Hippocampal formation (tissue), 2 donors: ENCODE measurements around the gene RGS6.

Experiments
- DNase-seq, 2 donors: peaks; one replicate each; lab custom pipeline; 2025; lab: John Stamatoyannopoulos, UW

The RGS6 gene

GRCh38 chr14:71947947-71948500 lies 15.8 kb downstream of the RGS6 start:
- no peak for DNase-seq

GRCh38 chr14:71952381-71953363 lies 20.4 kb downstream of the RGS6 start:
- DNase-seq: no peak

- DNase-seq: no peak
Measured at GRCh38 chr14:71956920-71957563, 24.8 kb downstream of the RGS6 start.

GRCh38 chr14:71959055-71959454 lies 26.8 kb downstream of the RGS6 start:
- DNase-seq: no peak

GRCh38 chr14:71960494-71961353 lies 28.5 kb downstream of the RGS6 start:
- DNase-seq: no peak

GRCh38 chr14:71961972-71962371 lies 29.7 kb downstream of the RGS6 start:
- DNase-seq: no peak

- no peak for DNase-seq
Measured at GRCh38 chr14:71964716-71965115, 32.5 kb downstream of the RGS6 start.

GRCh38 chr14:71966528-71966927 lies 34.3 kb downstream of the RGS6 start:
- DNase-seq: no peak

- no peak for DNase-seq
Measured at GRCh38 chr14:71967704-71968103, 35.5 kb downstream of the RGS6 start.

- DNase-seq: no peak
Measured at GRCh38 chr14:71970272-71970671, 38.0 kb downstream of the RGS6 start.

GRCh38 chr14:71985538-71986189 lies 53.4 kb downstream of the RGS6 start:
- DNase-seq: no peak

- DNase-seq: no peak
Measured at GRCh38 chr14:71988476-71988875, 56.2 kb downstream of the RGS6 start.

- no peak for DNase-seq
Measured at GRCh38 chr14:71988939-71989338, 56.7 kb downstream of the RGS6 start.

GRCh38 chr14:71994416-71994815 lies 62.2 kb downstream of the RGS6 start:
- DNase-seq: no peak

- no peak for DNase-seq
Measured at GRCh38 chr14:71995741-71996140, 63.5 kb downstream of the RGS6 start.

- DNase-seq: no peak
Measured at GRCh38 chr14:71996610-71997009, 64.4 kb downstream of the RGS6 start.

GRCh38 chr14:72000907-72001306 lies 68.7 kb downstream of the RGS6 start:
- peak in 1 of 2 donors; percentile 8 for DNase-seq

GRCh38 chr14:72002731-72003130 lies 70.5 kb downstream of the RGS6 start:
- DNase-seq: no peak

GRCh38 chr14:72008666-72009065 lies 76.4 kb downstream of the RGS6 start:
- no peak for DNase-seq

GRCh38 chr14:72010474-72010873 lies 78.2 kb downstream of the RGS6 start:
- no peak for DNase-seq

- DNase-seq: no peak
Measured at GRCh38 chr14:72013721-72014345, 81.6 kb downstream of the RGS6 start.
